ENCODE results near the gene EFHC1. TPM values are rescaled to one million over a fixed set of nuclear protein-coding genes. Genes with fewer than 3 reads are reported as not detected.

EFHC1 gene
- total RNA-seq, 6 experiments from 2014 or later: 3.6 to 10.4 (median 6.0) TPM

- no peak overlapping the region for H3K4me3 ChIP-seq
- peaks cover 0 to 37% (median 18%) of the 10 kb centered on the region in 4 donors for H3K4me1 ChIP-seq
- ATAC-seq (no peak), DNase-seq (no peak)
- no peak overlapping the region for H3K27ac ChIP-seq
- no peaks in the 10 kb centered on the region for H3K9me3 ChIP-seq
- H3K27me3 ChIP-seq: no peaks in the 10 kb centered on the region
- intact Hi-C loops (cut with DNase I): no loop called here
- 70% methylated on average over 4 of the region's 5 CpGs for WGBS (ENCODE audit: insufficient coverage, low coverage, low lambda C conversion rate, missing lambda C conversion rate)
- no peak for TF ChIP-seq CTCF (IDR thresholded peaks at IDR 0.05)
- H3K36me3 ChIP-seq: no peaks in the 10 kb centered on the region
Measured at GRCh38 chr6:52555518-52556233, 135.5 kb downstream of the EFHC1 start.

- H3K4me3 ChIP-seq: no peak overlapping the region
- ATAC-seq (no peak), DNase-seq (no peak)
- H3K36me3 ChIP-seq: no peaks in the 10 kb centered on the region
- H3K4me1 ChIP-seq: peaks cover 0 to 29% (median 14%) of the 10 kb centered on the region in 4 donors
- intact Hi-C loops (cut with DNase I): no loop called here
- TF ChIP-seq CTCF (IDR thresholded peaks at IDR 0.05): no peak
- TF ChIP-seq POLR2A (IDR thresholded peaks at IDR 0.05): no peak
- no peaks in the 10 kb centered on the region for H3K9me3 ChIP-seq
- WGBS (ENCODE audit: insufficient coverage, low coverage, low lambda C conversion rate, missing lambda C conversion rate): 63% methylated on average over 8 of the region's 11 CpGs
- H3K27ac ChIP-seq: no peak overlapping the region
- no peaks in the 10 kb centered on the region for H3K27me3 ChIP-seq
Measured at GRCh38 chr6:52557389-52558265, 137.5 kb downstream of the EFHC1 start.

- Histone ChIP-seq H3K36me3 (no peaks in the 10 kb centered on the region), H3K4me1 (peaks cover 0 to 29% (median 13%) of the 10 kb centered on the region in 4 donors), H3K27me3 (no peaks in the 10 kb centered on the region), H3K9me3 (no peaks in the 10 kb centered on the region), H3K27ac (no peak overlapping the region), H3K4me3 (no peak overlapping the region)
- TF ChIP-seq CTCF (IDR thresholded peaks at IDR 0.05): no peak
- WGBS (ENCODE audit: insufficient coverage, low coverage, low lambda C conversion rate, missing lambda C conversion rate): 79% methylated on average over 6 of the region's 6 CpGs
- intact Hi-C loops (cut with DNase I): no loop called here
- DNase-seq (no peak), ATAC-seq (no peak)
Measured at GRCh38 chr6:52558266-52559000, 138.3 kb downstream of the EFHC1 start.

GRCh38 chr6:52560462-52560861, 140.3 kb downstream of the EFHC1 start:
- ATAC-seq (peak; percentile 88 to 93 (median 91)), DNase-seq (no peak)
- no peaks in the 10 kb centered on the region for H3K36me3 ChIP-seq
- peaks cover 0 to 40% (median 17%) of the 10 kb centered on the region in 4 donors for H3K4me1 ChIP-seq
- TF ChIP-seq CTCF (IDR thresholded peaks at IDR 0.05) (no peak), POLR2A (IDR thresholded peaks at IDR 0.05) (no peak)
- no peaks in the 10 kb centered on the region for H3K9me3 ChIP-seq
- H3K27ac ChIP-seq: peak overlapping the region in 1 of 3 donors; percentile 39
- no peak overlapping the region for H3K4me3 ChIP-seq
- no peaks in the 10 kb centered on the region for H3K27me3 ChIP-seq
- 23% methylated on average over 5 of the region's 5 CpGs for WGBS (ENCODE audit: insufficient coverage, low coverage, low lambda C conversion rate, missing lambda C conversion rate)
- intact Hi-C loops (cut with DNase I): no loop called here
